BJ (cell line): Measurements from ENCODE around the gene ABCA7. TPM values are rescaled to one million over a fixed set of nuclear protein-coding genes. Genes with fewer than 3 reads are reported as not detected.

Experiments
- CTCF ChIA-PET: fragments of 350-600 bp; formaldehyde crosslinking; extraction: SDS; loops from one replicate; lab custom pipeline; 2021; ENCODE audit warnings: antibody characterized with exemption, inconsistent platforms; lab: Yijun Ruan, JAX
- POLR2A ChIA-PET: fragments of 300-600 bp; sonication (Branson Sonifier 250); formaldehyde crosslinking; extraction: SDS; loops from one replicate; lab custom pipeline; 2021; ENCODE audit warnings: antibody characterized with exemption; lab: Charles Lee
- DNase-seq: peaks from one replicate; pipeline ENCODE4 v3.0.0-alpha.2; 2011; ENCODE audit warnings: low read depth
- H3K27me3 ChIP-seq: 2 replicates; pipeline ENCODE4 v1.6.0; 2011; ENCODE audit warnings: low read length; ENCODE audit not compliant: control insufficient read depth, insufficient read depth
- H3K36me3 ChIP-seq: 2 replicates; pipeline ENCODE4 v1.5.1; 2011; ENCODE audit warnings: low read length; ENCODE audit not compliant: control insufficient read depth, insufficient read depth
- H3K4me3 ChIP-seq: 2 replicates; pipeline ENCODE4 v1.5.1; 2011; ENCODE audit warnings: low read depth, mild to moderate bottlenecking, control low read depth, low read length
- CTCF ChIP-seq: IDR thresholded peaks from 2 replicates; pipeline ENCODE4 v1.5.1; 2011; ENCODE audit warnings: low read depth, mild to moderate bottlenecking, control low read depth, inconsistent platforms, low read length, moderate library complexity; ENCODE audit not compliant: insufficient read depth
- polyA plus RNA-seq: library from polyadenylated mRNA; depleted of rRNA; stranded (reverse); fragments of >200 nt; gene quantifications from 2 replicates; pipeline ENCODE4 v1.2.3, GENCODE V29; 2011

The ABCA7 gene
- polyA plus RNA-seq, 1 experiment: 1.9 TPM

- TF ChIP-seq CTCF: no peak
- Histone ChIP-seq H3K4me3 (no peak overlapping the region), H3K36me3 (no peaks in the 10 kb centered on the region), H3K27me3 (no peaks in the 10 kb centered on the region)
- ChIA-PET POLR2A (no interaction called here), CTCF (interaction anchor here (0.7 kb wide), 1 partner anchor 65 kb away, joined by 4 read pairs; no protein-coding TSS in a partner anchor)
- DNase-seq: no peak
These were observed 7.2 kb downstream of the ABCA7 start for GRCh38 chr19:1046836-1047695.

- H3K36me3 ChIP-seq: no peaks in the 10 kb centered on the region
- DNase-seq: no peak
- H3K27me3 ChIP-seq: no peaks in the 10 kb centered on the region
- no peak for TF ChIP-seq CTCF
- no peak overlapping the region for H3K4me3 ChIP-seq
- CTCF ChIA-PET: no interaction called here
- POLR2A ChIA-PET: no interaction called here
These were observed 7.8 kb downstream of the ABCA7 start for GRCh38 chr19:1047696-1048147.

GRCh38 chr19:1049106-1049505 is 9.2 kb downstream of the ABCA7 start:
- Histone ChIP-seq H3K4me3 (no peak overlapping the region), H3K27me3 (no peaks in the 10 kb centered on the region), H3K36me3 (no peaks in the 10 kb centered on the region)
- ChIA-PET CTCF (interaction anchor here (0.8 kb wide), 1 partner anchor 17 kb away, joined by 3 read pairs; no protein-coding TSS in a partner anchor), POLR2A (no interaction called here)
- no peak for DNase-seq
- no peak for TF ChIP-seq CTCF

GRCh38 chr19:1049800-1050199 is 9.9 kb downstream of the ABCA7 start:
- CTCF ChIA-PET: no interaction called here
- POLR2A ChIA-PET: no interaction called here
- no peak overlapping the region for H3K4me3 ChIP-seq
- H3K27me3 ChIP-seq: no peaks in the 10 kb centered on the region
- DNase-seq: no peak
- no peak for TF ChIP-seq CTCF
- H3K36me3 ChIP-seq: no peaks in the 10 kb centered on the region

- TF ChIP-seq CTCF: no peak
- no peak for DNase-seq
- ChIA-PET CTCF (no interaction called here), POLR2A (interaction anchor here (0.7 kb wide), 1 partner anchor 374 kb away, joined by 3 read pairs; no protein-coding TSS in a partner anchor)
- H3K36me3 ChIP-seq: no peaks in the 10 kb centered on the region
- H3K27me3 ChIP-seq: no peaks in the 10 kb centered on the region
- no peak overlapping the region for H3K4me3 ChIP-seq
These were observed 11.3 kb downstream of the ABCA7 start for GRCh38 chr19:1050989-1051788.
